OCI-M1 (cell line): Measurements from ENCODE around the gene FBXO44.

Experiments used
- DNase-seq: peaks from one replicate; lab custom pipeline; 2025; lab: John Stamatoyannopoulos, UW

The FBXO44 gene

GRCh38 chr1:11690397-11691301 lies 36.0 kb downstream of the FBXO44 start:
- DNase-seq = peak; percentile 22

- no peak for DNase-seq
These were observed 36.7 kb downstream of the FBXO44 start, which contains the start of gene DRAXIN for GRCh38 chr1:11691302-11691914. TSS of gene DRAXIN (plus strand) at chr1:11691710. CDS start at chr1:11706259, 14,549 bp downstream.

GRCh38 chr1:11691928-11692711 lies 37.4 kb downstream of the FBXO44 start:
- DNase-seq = no peak

GRCh38 chr1:11693024-11693590 lies 38.4 kb downstream of the FBXO44 start:
- peak; percentile 65 for DNase-seq

- DNase-seq = no peak
These were observed 39.2 kb downstream of the FBXO44 start for GRCh38 chr1:11693917-11694316.

GRCh38 chr1:11695861-11696260 lies 41.2 kb downstream of the FBXO44 start:
- no peak for DNase-seq

GRCh38 chr1:11697188-11697892 lies 42.7 kb downstream of the FBXO44 start:
- DNase-seq = peak; percentile 29

- no peak for DNase-seq
These were observed 43.2 kb downstream of the FBXO44 start for GRCh38 chr1:11697893-11698210.

GRCh38 chr1:11700601-11701467 lies 46.2 kb downstream of the FBXO44 start:
- DNase-seq = no peak

GRCh38 chr1:11701551-11701961 lies 46.9 kb downstream of the FBXO44 start:
- no peak for DNase-seq

GRCh38 chr1:11701981-11702803 lies 47.5 kb downstream of the FBXO44 start:
- no peak for DNase-seq

GRCh38 chr1:11703357-11704193 lies 48.9 kb downstream of the FBXO44 start:
- no peak for DNase-seq

GRCh38 chr1:11704194-11704529 lies 49.5 kb downstream of the FBXO44 start:
- no peak for DNase-seq

- no peak for DNase-seq
These were observed 50.2 kb downstream of the FBXO44 start for GRCh38 chr1:11704691-11705475.

GRCh38 chr1:11705596-11705995 lies 50.9 kb downstream of the FBXO44 start:
- DNase-seq = no peak

- no peak for DNase-seq
These were observed 51.6 kb downstream of the FBXO44 start for GRCh38 chr1:11706292-11706691.

GRCh38 chr1:11707621-11708276 lies 53.1 kb downstream of the FBXO44 start:
- DNase-seq = peak; percentile 69
